HG03039 (cell line): Measurements from ENCODE around the gene ETNK1.
"Not testable (repeated sequence)": the region's sequence is repeated elsewhere in the genome, so short reads cannot be mapped to it uniquely, and the experiment has no call there.

Experiments used
- ATAC-seq: cut with Tn5 transposase; IDR thresholded peaks from one replicate; pipeline ENCODE4 v1.9.1; 2021; ENCODE audit warnings: mild to moderate bottlenecking, moderate library complexity; ENCODE audit not compliant: unreplicated experiment

The ETNK1 gene

GRCh38 chr12:22684140-22685118, 59.5 kb downstream of the ETNK1 start:
- no peak for ATAC-seq

GRCh38 chr12:22686193-22686592, 61.2 kb downstream of the ETNK1 start:
- ATAC-seq, result no peak

GRCh38 chr12:22687361-22688076, 62.5 kb downstream of the ETNK1 start:
- peak; percentile 86 for ATAC-seq

- no peak for ATAC-seq
Measured at GRCh38 chr12:22689876-22690275, 64.9 kb downstream of the ETNK1 start.

GRCh38 chr12:22691319-22691718, 66.3 kb downstream of the ETNK1 start:
- no peak for ATAC-seq

GRCh38 chr12:22692467-22692866, 67.5 kb downstream of the ETNK1 start:
- not testable (repeated sequence) for ATAC-seq

GRCh38 chr12:22692964-22693555, 68.1 kb downstream of the ETNK1 start:
- no peak for ATAC-seq

- ATAC-seq, result no peak
Measured at GRCh38 chr12:22698576-22698975, 73.6 kb downstream of the ETNK1 start.

- not testable (repeated sequence) for ATAC-seq
Measured at GRCh38 chr12:22699705-22700104, 74.7 kb downstream of the ETNK1 start.

GRCh38 chr12:22700106-22700505, 75.1 kb downstream of the ETNK1 start:
- ATAC-seq, result no peak

- ATAC-seq, result not testable (repeated sequence)
Measured at GRCh38 chr12:22701216-22701809, 76.3 kb downstream of the ETNK1 start.

- no peak for ATAC-seq
Measured at GRCh38 chr12:22702690-22703089, 77.7 kb downstream of the ETNK1 start.

- peak; percentile 57 for ATAC-seq
Measured at GRCh38 chr12:22709292-22709691, 84.3 kb downstream of the ETNK1 start.

GRCh38 chr12:22712083-22712482, 87.1 kb downstream of the ETNK1 start:
- no peak for ATAC-seq

- ATAC-seq, result no peak
Measured at GRCh38 chr12:22715254-22715653, 90.3 kb downstream of the ETNK1 start.

GRCh38 chr12:22719745-22720144, 94.8 kb downstream of the ETNK1 start:
- no peak for ATAC-seq

- ATAC-seq, result no peak
Measured at GRCh38 chr12:22722081-22722480, 97.1 kb downstream of the ETNK1 start.

GRCh38 chr12:22722779-22723178, 97.8 kb downstream of the ETNK1 start:
- ATAC-seq, result no peak

- no peak for ATAC-seq
Measured at GRCh38 chr12:22728987-22729386, 104.0 kb downstream of the ETNK1 start.

- no peak for ATAC-seq
Measured at GRCh38 chr12:22729431-22729956, 104.5 kb downstream of the ETNK1 start.

GRCh38 chr12:22729957-22730443, 105.0 kb downstream of the ETNK1 start:
- no peak for ATAC-seq
